WTC11 (cell line): ENCODE data around the gene KIAA0930. TPM values are rescaled to one million over a fixed set of nuclear protein-coding genes. Genes with fewer than 3 reads are reported as not detected.

ENCODE experiments used
- ATAC-seq: fragments of 200-7000 bp; cut with Tn5 transposase; 2 replicates; pipeline ENCODE4 v1.10.0; 2021; ENCODE audit warnings: mild to moderate bottlenecking, moderate library complexity
- CTCF ChIA-PET: fragments of 300-600 bp; sonication (Branson Sonifier 250); formaldehyde crosslinking; loops from one replicate; lab custom pipeline; 2021; ENCODE audit warnings: antibody characterized with exemption; lab: Charles Lee
- POLR2A ChIA-PET: fragments of 350-600 bp; sonication (Branson Sonifier 250); formaldehyde crosslinking; loops from one replicate; lab custom pipeline; 2021; ENCODE audit warnings: antibody characterized with exemption; lab: Charles Lee
- DNase-seq: peaks from one replicate; pipeline ENCODE4 v3.0.0; 2021; ENCODE audit warnings: low spot score
- H3K27ac Mint-ChIP-seq: 2 replicates; pipeline ENCODE4 v1.8.0; 2021; ENCODE audit warnings: mixed read lengths
- H3K27me3 Mint-ChIP-seq: 2 replicates; pipeline ENCODE4 v1.8.0; 2021; ENCODE audit warnings: low read depth, mild to moderate bottlenecking, moderate library complexity, mixed read lengths
- H3K36me3 Mint-ChIP-seq: 2 replicates; pipeline ENCODE4 v1.8.0; 2021; ENCODE audit warnings: mixed read lengths
- H3K4me1 Mint-ChIP-seq: 2 replicates; pipeline ENCODE4 v1.8.0; 2022; ENCODE audit warnings: mixed read lengths
- H3K4me3 Mint-ChIP-seq: 2 replicates; pipeline ENCODE4 v1.8.0; 2021; ENCODE audit warnings: mild to moderate bottlenecking, moderate library complexity, mixed read lengths
- H3K9me3 Mint-ChIP-seq: 2 replicates; pipeline ENCODE4 v1.8.0; 2021; ENCODE audit warnings: mixed read lengths
- EMX1 ChIP-seq: fragments of 250-450 bp; sonication (Bioruptor Pico); IDR thresholded peaks from 2 replicates; pipeline ENCODE4 v1.8.0; 2021; ENCODE audit warnings: mild to moderate bottlenecking
- FOXP1 ChIP-seq: sonication (generic); formaldehyde crosslinking; IDR thresholded peaks from 2 replicates; pipeline ENCODE4 v1.8.0; 2022; ENCODE audit warnings: missing genetic modification reagents, mild to moderate bottlenecking, moderate library complexity, borderline replicate concordance
- GABPB1 ChIP-seq: sonication (generic); formaldehyde crosslinking; IDR thresholded peaks from 2 replicates; pipeline ENCODE4 v1.8.1; 2023; ENCODE audit warnings: mild to moderate bottlenecking, missing genetic modification reagents
- MYBL2 ChIP-seq: sonication (generic); formaldehyde crosslinking; IDR thresholded peaks from 2 replicates; pipeline ENCODE4 v1.8.1; 2023; ENCODE audit warnings: mild to moderate bottlenecking, moderate library complexity, missing genetic modification reagents
- NR1H2 ChIP-seq: sonication (generic); formaldehyde crosslinking; IDR thresholded peaks from 2 replicates; pipeline ENCODE4 v1.9.0; 2021; ENCODE audit warnings: mild to moderate bottlenecking, moderate library complexity, missing genetic modification reagents
- NR2C2 ChIP-seq: sonication (generic); formaldehyde crosslinking; IDR thresholded peaks from 2 replicates; pipeline ENCODE4 v1.8.0; 2022; ENCODE audit warnings: mild to moderate bottlenecking, missing genetic modification reagents
- TCF7 ChIP-seq: sonication (generic); formaldehyde crosslinking; IDR thresholded peaks from 2 replicates; pipeline ENCODE4 v1.8.0; 2022; ENCODE audit warnings: mild to moderate bottlenecking, low read depth, missing genetic modification reagents, moderate library complexity
- TP53 ChIP-seq: sonication (generic); formaldehyde crosslinking; IDR thresholded peaks from 2 replicates; pipeline ENCODE4 v1.8.1; 2023; ENCODE audit warnings: mild to moderate bottlenecking, missing genetic modification reagents
- ZNF423 ChIP-seq: fragments of 250-450 bp; sonication (Bioruptor Pico); IDR thresholded peaks from 2 replicates; pipeline ENCODE4 v2.1.2; 2022; ENCODE audit warnings: mild to moderate bottlenecking, moderate library complexity
- total RNA-seq: library from RNA; stranded (reverse); gene quantifications from 3 replicates; pipeline ENCODE4 v1.2.3, GENCODE V29; 2021
- TF ChIP-seq, protein P1 (sequence below): sonication (generic); formaldehyde crosslinking; IDR thresholded peaks from 2 replicates; pipeline ENCODE4 v1.8.1; 2022; ENCODE audit warnings: low read depth, mild to moderate bottlenecking, moderate library complexity, missing genetic modification reagents, borderline replicate concordance
- TF ChIP-seq, protein P2 (sequence below): fragments of 250-450 bp; sonication (Bioruptor Pico); IDR thresholded peaks from 2 replicates; pipeline ENCODE4 v1.9.0; 2021; ENCODE audit warnings: mild to moderate bottlenecking
- TF ChIP-seq, protein P3 (sequence below): fragments of 250-450 bp; sonication (Bioruptor Pico); IDR thresholded peaks from 2 replicates; pipeline ENCODE4 v1.9.0; 2021; ENCODE audit warnings: moderate library complexity, mild to moderate bottlenecking, inconsistent platforms, borderline replicate concordance
- TF ChIP-seq, protein P4 (sequence below): sonication (generic); formaldehyde crosslinking; IDR thresholded peaks from 2 replicates; pipeline ENCODE4 v1.8.1; 2022; ENCODE audit warnings: low read depth, missing genetic modification reagents, borderline replicate concordance
- TF ChIP-seq, protein P5 (sequence below): sonication (generic); formaldehyde crosslinking; IDR thresholded peaks from 2 replicates; pipeline ENCODE4 v1.8.0; 2023; ENCODE audit warnings: missing genetic modification reagents

KIAA0930 gene
- total RNA-seq, 1 experiment from 2014 or later: 62.1 TPM

DNA sequence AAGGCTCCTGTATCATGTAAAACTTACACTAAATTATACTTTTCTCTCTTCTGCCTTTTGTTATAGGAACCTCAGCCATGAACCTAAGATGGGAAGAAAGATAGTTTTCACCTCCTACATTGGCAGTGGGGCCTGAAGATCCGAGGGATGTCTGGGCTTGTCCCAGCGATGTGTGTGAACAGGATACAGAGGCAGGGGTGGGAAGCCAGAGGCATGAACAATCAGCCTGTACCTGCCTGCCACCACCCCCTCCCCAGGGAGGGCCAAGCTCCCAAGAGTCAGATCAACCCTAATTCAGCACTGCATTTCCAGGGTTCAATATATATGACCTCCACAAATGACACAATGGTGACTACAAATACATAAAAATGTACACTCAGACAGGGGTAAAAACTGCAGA, 9.4 kb downstream of the KIAA0930 start (continued):
- TF ChIP-seq, protein P1, sequence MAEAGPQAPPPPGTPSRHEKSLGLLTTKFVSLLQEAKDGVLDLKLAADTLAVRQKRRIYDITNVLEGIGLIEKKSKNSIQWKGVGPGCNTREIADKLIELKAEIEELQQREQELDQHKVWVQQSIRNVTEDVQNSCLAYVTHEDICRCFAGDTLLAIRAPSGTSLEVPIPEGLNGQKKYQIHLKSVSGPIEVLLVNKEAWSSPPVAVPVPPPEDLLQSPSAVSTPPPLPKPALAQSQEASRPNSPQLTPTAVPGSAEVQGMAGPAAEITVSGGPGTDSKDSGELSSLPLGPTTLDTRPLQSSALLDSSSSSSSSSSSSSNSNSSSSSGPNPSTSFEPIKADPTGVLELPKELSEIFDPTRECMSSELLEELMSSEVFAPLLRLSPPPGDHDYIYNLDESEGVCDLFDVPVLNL (CRISPR knock-in tag): no peak
- no peak for TF ChIP-seq EMX1
- no peak for TF ChIP-seq ZNF423
- no peak for TF ChIP-seq TCF7 (CRISPR knock-in tag)
- TF ChIP-seq, protein P2, sequence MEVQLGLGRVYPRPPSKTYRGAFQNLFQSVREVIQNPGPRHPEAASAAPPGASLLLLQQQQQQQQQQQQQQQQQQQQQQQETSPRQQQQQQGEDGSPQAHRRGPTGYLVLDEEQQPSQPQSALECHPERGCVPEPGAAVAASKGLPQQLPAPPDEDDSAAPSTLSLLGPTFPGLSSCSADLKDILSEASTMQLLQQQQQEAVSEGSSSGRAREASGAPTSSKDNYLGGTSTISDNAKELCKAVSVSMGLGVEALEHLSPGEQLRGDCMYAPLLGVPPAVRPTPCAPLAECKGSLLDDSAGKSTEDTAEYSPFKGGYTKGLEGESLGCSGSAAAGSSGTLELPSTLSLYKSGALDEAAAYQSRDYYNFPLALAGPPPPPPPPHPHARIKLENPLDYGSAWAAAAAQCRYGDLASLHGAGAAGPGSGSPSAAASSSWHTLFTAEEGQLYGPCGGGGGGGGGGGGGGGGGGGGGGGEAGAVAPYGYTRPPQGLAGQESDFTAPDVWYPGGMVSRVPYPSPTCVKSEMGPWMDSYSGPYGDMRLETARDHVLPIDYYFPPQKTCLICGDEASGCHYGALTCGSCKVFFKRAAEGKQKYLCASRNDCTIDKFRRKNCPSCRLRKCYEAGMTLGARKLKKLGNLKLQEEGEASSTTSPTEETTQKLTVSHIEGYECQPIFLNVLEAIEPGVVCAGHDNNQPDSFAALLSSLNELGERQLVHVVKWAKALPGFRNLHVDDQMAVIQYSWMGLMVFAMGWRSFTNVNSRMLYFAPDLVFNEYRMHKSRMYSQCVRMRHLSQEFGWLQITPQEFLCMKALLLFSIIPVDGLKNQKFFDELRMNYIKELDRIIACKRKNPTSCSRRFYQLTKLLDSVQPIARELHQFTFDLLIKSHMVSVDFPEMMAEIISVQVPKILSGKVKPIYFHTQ: no peak
- TF ChIP-seq, protein P3, sequence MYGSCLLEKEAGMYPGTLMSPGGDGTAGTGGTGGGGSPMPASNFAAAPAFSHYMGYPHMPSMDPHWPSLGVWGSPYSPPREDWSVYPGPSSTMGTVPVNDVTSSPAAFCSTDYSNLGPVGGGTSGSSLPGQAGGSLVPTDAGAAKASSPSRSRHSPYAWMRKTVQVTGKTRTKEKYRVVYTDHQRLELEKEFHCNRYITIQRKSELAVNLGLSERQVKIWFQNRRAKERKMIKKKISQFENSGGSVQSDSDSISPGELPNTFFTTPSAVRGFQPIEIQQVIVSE (CRISPR knock-in tag): no peak

DNA sequence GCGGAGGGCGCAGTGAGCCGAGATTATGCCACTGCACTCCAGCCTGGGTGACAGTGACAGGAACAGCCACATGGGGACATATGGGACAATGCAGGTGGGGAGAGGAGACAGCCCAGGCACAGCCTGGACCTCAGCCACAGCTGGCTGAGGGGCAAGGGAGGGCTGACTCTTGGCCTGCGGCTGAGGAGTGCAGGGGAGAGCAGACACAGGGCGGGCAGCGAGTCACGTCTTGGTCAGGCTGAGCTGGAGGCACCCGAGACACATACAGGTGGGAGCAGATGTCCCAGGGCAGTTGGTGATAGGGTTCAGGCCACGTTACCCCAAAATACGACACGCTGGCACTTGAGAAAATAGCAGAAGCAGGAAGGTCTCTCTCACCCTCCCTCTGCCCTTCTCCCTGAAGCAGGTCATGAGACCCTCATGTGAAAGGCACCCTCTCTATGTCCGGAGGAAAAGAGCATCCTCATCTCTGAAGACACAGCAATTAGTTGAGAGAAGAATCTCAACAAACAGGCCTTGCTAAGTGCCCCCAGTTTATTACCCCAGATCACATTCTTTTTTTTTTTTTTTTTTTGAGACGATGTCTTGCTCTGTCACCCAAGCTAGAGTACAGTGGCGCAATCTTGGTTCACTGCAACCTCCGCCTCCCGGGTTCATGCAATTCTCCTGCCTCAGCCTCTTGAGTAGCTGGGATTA, 10.5 kb downstream of the KIAA0930 start:
- no peak for TF ChIP-seq GABPB1 (CRISPR knock-in tag)
- Mint-ChIP-seq H3K9me3 (no peaks in the 10 kb centered on the region), H3K27me3 (no peaks in the 10 kb centered on the region), H3K4me1 (peaks cover 25% of the 10 kb centered on the region), H3K27ac (0 out of 2 replicates have a peak overlapping the region, but pooled peaks have one; percentile 41), H3K36me3 (no peaks in the 10 kb centered on the region), H3K4me3 (no peak overlapping the region)
- no peak for ATAC-seq
- DNase-seq: no peak
- ChIA-PET POLR2A (interaction anchor here (0.6 kb wide), 1 partner anchor 9 kb away, joined by 3 read pairs; no protein-coding TSS in a partner anchor), CTCF (interaction anchor here (0.6 to 2.2 kb wide), 2 partner anchors 20 to 21 kb away, joined by 3 to 10 read pairs; no protein-coding TSS in a partner anchor)

DNA sequence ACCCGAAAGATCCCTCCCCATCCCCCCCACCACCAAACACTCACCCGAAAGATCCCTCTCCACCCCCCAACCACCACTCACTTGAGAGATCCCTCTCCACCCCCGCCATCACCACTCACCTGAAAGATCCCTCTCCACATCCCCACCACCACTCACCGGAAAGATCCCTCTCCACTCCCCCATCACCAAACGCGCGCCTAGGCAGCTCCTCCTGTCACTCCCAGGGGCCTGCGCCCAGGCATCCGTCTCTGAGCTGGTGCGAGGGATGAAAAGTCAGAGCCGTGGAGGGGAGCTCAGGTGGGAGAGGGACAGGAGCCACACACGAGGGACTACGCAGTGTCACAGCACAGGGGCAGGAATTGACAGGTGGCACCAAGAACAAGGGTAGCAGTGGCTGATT, 11.5 kb downstream of the KIAA0930 start:
- Mint-ChIP-seq H3K4me1 (peaks cover 29% of the 10 kb centered on the region), H3K27me3 (no peaks in the 10 kb centered on the region), H3K9me3 (no peaks in the 10 kb centered on the region), H3K27ac (no peak overlapping the region), H3K36me3 (no peaks in the 10 kb centered on the region), H3K4me3 (no peak overlapping the region)
- ATAC-seq (no peak), DNase-seq (no peak)
- ChIA-PET POLR2A (no interaction called here), CTCF (interaction anchor here (2.2 kb wide), 1 partner anchor 20 kb away, joined by 10 read pairs; no protein-coding TSS in a partner anchor)
- TF ChIP-seq ZNF423 (no peak), NR1H2 (no peak), FOXP1 (no peak), MYBL2 (CRISPR knock-in tag) (no peak), TP53 (CRISPR knock-in tag) (no peak), NR2C2 (CRISPR knock-in tag) (no peak)
- TF ChIP-seq, protein P4, sequence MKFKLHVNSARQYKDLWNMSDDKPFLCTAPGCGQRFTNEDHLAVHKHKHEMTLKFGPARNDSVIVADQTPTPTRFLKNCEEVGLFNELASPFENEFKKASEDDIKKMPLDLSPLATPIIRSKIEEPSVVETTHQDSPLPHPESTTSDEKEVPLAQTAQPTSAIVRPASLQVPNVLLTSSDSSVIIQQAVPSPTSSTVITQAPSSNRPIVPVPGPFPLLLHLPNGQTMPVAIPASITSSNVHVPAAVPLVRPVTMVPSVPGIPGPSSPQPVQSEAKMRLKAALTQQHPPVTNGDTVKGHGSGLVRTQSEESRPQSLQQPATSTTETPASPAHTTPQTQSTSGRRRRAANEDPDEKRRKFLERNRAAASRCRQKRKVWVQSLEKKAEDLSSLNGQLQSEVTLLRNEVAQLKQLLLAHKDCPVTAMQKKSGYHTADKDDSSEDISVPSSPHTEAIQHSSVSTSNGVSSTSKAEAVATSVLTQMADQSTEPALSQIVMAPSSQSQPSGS (CRISPR knock-in tag): no peak
- TF ChIP-seq, protein P5, sequence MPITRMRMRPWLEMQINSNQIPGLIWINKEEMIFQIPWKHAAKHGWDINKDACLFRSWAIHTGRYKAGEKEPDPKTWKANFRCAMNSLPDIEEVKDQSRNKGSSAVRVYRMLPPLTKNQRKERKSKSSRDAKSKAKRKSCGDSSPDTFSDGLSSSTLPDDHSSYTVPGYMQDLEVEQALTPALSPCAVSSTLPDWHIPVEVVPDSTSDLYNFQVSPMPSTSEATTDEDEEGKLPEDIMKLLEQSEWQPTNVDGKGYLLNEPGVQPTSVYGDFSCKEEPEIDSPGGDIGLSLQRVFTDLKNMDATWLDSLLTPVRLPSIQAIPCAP: no peak
- TF ChIP-seq, protein P3 (CRISPR knock-in tag): no peak
